K562 (cell line): ENCODE data around the gene IQUB. TPM values are rescaled to one million over a fixed set of nuclear protein-coding genes. Genes with fewer than 3 reads are reported as not detected.

Experiments used
- BMI1 ChIP-seq: fragments of 150-350 bp; IDR thresholded peaks from 2 replicates; pipeline ENCODE4 v1.6.1; 2014; ENCODE audit warnings: low read length
- CHD1 ChIP-seq: fragments of 200-600 bp; sonication (generic); IDR thresholded peaks from one replicate; pipeline ENCODE4 v1.6.1; 2012; ENCODE audit warnings: mild to moderate bottlenecking, moderate library complexity, low read length, inconsistent platforms
- CHD7 ChIP-seq: fragments of 200-600 bp; sonication (generic); IDR thresholded peaks from one replicate; pipeline ENCODE4 v1.6.1; 2012; ENCODE audit warnings: mild to moderate bottlenecking, low read depth, low read length, inconsistent platforms
- COPS2 ChIP-seq: fragments of 450-650 bp; conservative IDR thresholded peaks from 2 replicates; pipeline ENCODE4 v1.6.1; 2016; ENCODE audit warnings: mild to moderate bottlenecking, moderate library complexity
- CREM ChIP-seq: IDR thresholded peaks from 2 replicates; pipeline ENCODE4 v1.6.1; 2014; ENCODE audit warnings: antibody characterized with exemption, low read depth
- KAT8 ChIP-seq: fragments of 450-650 bp; IDR thresholded peaks from 2 replicates; pipeline ENCODE4 v1.6.1; 2016; ENCODE audit warnings: low read depth, mild to moderate bottlenecking
- MLX ChIP-seq, 2 experiments: fragments of 450-650 bp in 1 of 2; sonication (generic) in 1 of 2; formaldehyde crosslinking; conservative IDR thresholded peaks; 2 replicates each; pipeline versions ENCODE4 v1.4.0 to v1.8.1; 2020 to 2022; ENCODE audit warnings: mild to moderate bottlenecking in 1 of 2, missing genetic modification reagents in 1 of 2
- MYNN ChIP-seq, 2 experiments: sonication (generic); formaldehyde crosslinking in 1 of 2; IDR thresholded peaks; 2 replicates each; pipeline versions ENCODE4 v1.5.0 to v1.6.1; 2016 to 2020; ENCODE audit warnings: antibody characterized with exemption in 1 of 2, missing genetic modification reagents in 1 of 2
- NEUROD1 ChIP-seq: fragments of 150-350 bp; IDR thresholded peaks from 2 replicates; pipeline ENCODE4 v1.6.1; 2014; ENCODE audit warnings: borderline replicate concordance, low read length, low read depth; ENCODE audit not compliant: partially characterized antibody
- OTX1 ChIP-seq: fragments of 450-650 bp; formaldehyde crosslinking; IDR thresholded peaks from 2 replicates; pipeline ENCODE4 v1.4.0; 2022; ENCODE audit warnings: mild to moderate bottlenecking
- POLR2A ChIP-seq: fragments of 450-650 bp; conservative IDR thresholded peaks from 2 replicates; pipeline ENCODE4 v1.6.1; 2016
- PRPF4 ChIP-seq: fragments of 200-400 bp; formaldehyde crosslinking; IDR thresholded peaks from one replicate; pipeline ENCODE4 v1.6.1; 2017; ENCODE audit warnings: low read length, low read depth, mild to moderate bottlenecking; ENCODE audit not compliant: insufficient read depth, poor library complexity, severe bottlenecking
- RBM17 ChIP-seq: fragments of 200-400 bp; formaldehyde crosslinking; IDR thresholded peaks from 2 replicates; pipeline ENCODE4 v1.6.1; 2017; ENCODE audit warnings: low read depth, mild to moderate bottlenecking, low read length, borderline replicate concordance
- RUNX1 ChIP-seq: sonication (generic); IDR thresholded peaks from 2 replicates; pipeline ENCODE4 v1.6.1; 2016; ENCODE audit warnings: antibody characterized with exemption, low read depth
- ZNF316 ChIP-seq: fragments of 450-650 bp; IDR thresholded peaks from 2 replicates; pipeline ENCODE4 v1.6.1; 2016
- ZNF561 ChIP-seq: fragments of 450-650 bp; formaldehyde crosslinking; conservative IDR thresholded peaks from 2 replicates; pipeline ENCODE4 v1.4.0; 2020; ENCODE audit warnings: mild to moderate bottlenecking, moderate library complexity
- polyA plus RNA-seq, 8 experiments: library from polyadenylated mRNA; depleted of rRNA in 4 of 8; stranded (reverse) in 5 of 8; unstranded in 3 of 8; fragments of >200 nt; fragmentation: Nextera tagmentation in 2 of 8; fragmentation: Illumina TruSeq in 1 of 8; extraction: Ambion mirVana in 2 of 8; extraction: Trizol in 1 of 8; gene quantifications; 2 replicates each; pipeline versions ENCODE4 v1.2.1 to v1.2.3, GENCODE V29; 2011 to 2014; ENCODE audit warnings: inconsistent platforms in 1 of 8, missing spikeins in 1 of 8
- total RNA-seq, 7 experiments: library from RNA; depleted of rRNA in 6 of 7; stranded (reverse); fragments of >200 nt in 6 of 7; fragmentation: Illumina TruSeq in 2 of 7; extraction: Trizol in 2 of 7; gene quantifications; 2 replicates each; pipeline versions ENCODE4 v1.2.1 to v1.2.3, GENCODE V29; 2011 to 2021; ENCODE audit warnings: low replicate concordance in 1 of 7

Gene IQUB
- total and polyA plus RNA-seq, 9 of the 15 experiments (the other 6 are each of a cell fraction or from before 2014, with no cell fraction given): 0.62 to 2.6 (median 1.4) TPM

GRCh38 chr7:123557398-123558288, 23.2 kb upstream of the IQUB start, which contains the start of gene NDUFA5 (continued):
- peak; percentile 88 for TF ChIP-seq BMI1
- no peak for TF ChIP-seq KAT8
- TF ChIP-seq OTX1 (CRISPR knock-in tag): no peak; the same call in 1 of the 2 replicates
- no peak for TF ChIP-seq ZNF316
- TF ChIP-seq COPS2: no peak
- TF ChIP-seq PRPF4: no peak
- peak; percentile 96 for TF ChIP-seq POLR2A
- TF ChIP-seq RBM17: no peak
- no peak for TF ChIP-seq CHD7
- no peak for TF ChIP-seq MYNN (IDR thresholded peaks at IDR 0.05)
- TF ChIP-seq MYNN (CRISPR knock-in tag; IDR thresholded peaks at IDR 0.05): no peak
- TF ChIP-seq CREM: peak; percentile 97
- TF ChIP-seq RUNX1: no peak
- no peak for TF ChIP-seq ZNF561
- TF ChIP-seq MLX (CRISPR knock-in tag; conservative IDR thresholded peaks at IDR 0.05): no peak
- TF ChIP-seq NEUROD1: peak; percentile 90
- peak; percentile 91 for TF ChIP-seq CHD1
